ENCODE results near the gene CDK15.

CDK15 gene

DNA sequence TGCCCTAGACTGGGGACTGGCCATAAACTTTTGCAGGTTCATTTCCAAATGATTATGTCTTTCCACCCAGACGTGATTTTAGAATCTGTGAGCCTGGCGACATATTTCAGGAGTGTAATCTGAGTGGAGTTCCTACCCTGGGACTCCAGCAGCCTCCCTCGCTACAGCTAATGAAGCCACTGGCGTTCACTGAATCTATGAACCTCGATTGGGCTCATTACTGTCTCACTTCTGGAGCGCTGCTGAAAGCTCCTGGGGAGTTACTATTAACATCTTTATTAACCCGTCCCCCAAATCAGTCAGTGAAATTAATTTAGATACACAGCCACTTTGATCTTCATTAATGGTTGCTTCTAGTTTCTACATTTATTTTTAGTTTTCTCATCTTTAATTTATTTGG lies 56.5 kb downstream of the CDK15 start:
- H3K9ac ChIP-seq (ENCODE audit: low read length): no peak overlapping the region
- TF ChIP-seq, protein P1, sequence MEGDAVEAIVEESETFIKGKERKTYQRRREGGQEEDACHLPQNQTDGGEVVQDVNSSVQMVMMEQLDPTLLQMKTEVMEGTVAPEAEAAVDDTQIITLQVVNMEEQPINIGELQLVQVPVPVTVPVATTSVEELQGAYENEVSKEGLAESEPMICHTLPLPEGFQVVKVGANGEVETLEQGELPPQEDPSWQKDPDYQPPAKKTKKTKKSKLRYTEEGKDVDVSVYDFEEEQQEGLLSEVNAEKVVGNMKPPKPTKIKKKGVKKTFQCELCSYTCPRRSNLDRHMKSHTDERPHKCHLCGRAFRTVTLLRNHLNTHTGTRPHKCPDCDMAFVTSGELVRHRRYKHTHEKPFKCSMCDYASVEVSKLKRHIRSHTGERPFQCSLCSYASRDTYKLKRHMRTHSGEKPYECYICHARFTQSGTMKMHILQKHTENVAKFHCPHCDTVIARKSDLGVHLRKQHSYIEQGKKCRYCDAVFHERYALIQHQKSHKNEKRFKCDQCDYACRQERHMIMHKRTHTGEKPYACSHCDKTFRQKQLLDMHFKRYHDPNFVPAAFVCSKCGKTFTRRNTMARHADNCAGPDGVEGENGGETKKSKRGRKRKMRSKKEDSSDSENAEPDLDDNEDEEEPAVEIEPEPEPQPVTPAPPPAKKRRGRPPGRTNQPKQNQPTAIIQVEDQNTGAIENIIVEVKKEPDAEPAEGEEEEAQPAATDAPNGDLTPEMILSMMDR (IDR thresholded peaks at IDR 0.05; ENCODE audit: insufficient read depth, low read length, poor library complexity, severe bottlenecking): no peak
- no peak for TF ChIP-seq EZH2phosphoT487 (conservative IDR thresholded peaks at IDR 0.05; ENCODE audit: low read length)
- H3K4me2 ChIP-seq (ENCODE audit: low read depth, low read length, poor library complexity, severe bottlenecking): no peak overlapping the region
- no peaks in the 10 kb centered on the region for H3F3A ChIP-seq (ENCODE audit: insufficient read depth)
- no peaks in the 10 kb centered on the region for H3K36me3 ChIP-seq (ENCODE audit: low read length)
- no peak overlapping the region for H2AFZ ChIP-seq (ENCODE audit: low read depth, low read length, severe bottlenecking)
- H3K27me3 ChIP-seq (ENCODE audit: low read length): no peaks in the 10 kb centered on the region
- H3K4me3 ChIP-seq (ENCODE audit: insufficient read depth, low read length, poor library complexity, severe bottlenecking): no peak overlapping the region
- no peaks in the 10 kb centered on the region for H4K20me1 ChIP-seq (ENCODE audit: low read depth, low read length)
- H3K9me2 ChIP-seq (replicated peaks; ENCODE audit: insufficient read depth, low read length): no peaks in the 10 kb centered on the region
- no peak overlapping the region for H3K27ac ChIP-seq (ENCODE audit: low read depth, low read length)
- H3K79me2 ChIP-seq (ENCODE audit: insufficient read depth, low read length): no peaks in the 10 kb centered on the region
- no peaks in the 10 kb centered on the region for H3K9me3 ChIP-seq (ENCODE audit: insufficient read depth, low read length)

DNA sequence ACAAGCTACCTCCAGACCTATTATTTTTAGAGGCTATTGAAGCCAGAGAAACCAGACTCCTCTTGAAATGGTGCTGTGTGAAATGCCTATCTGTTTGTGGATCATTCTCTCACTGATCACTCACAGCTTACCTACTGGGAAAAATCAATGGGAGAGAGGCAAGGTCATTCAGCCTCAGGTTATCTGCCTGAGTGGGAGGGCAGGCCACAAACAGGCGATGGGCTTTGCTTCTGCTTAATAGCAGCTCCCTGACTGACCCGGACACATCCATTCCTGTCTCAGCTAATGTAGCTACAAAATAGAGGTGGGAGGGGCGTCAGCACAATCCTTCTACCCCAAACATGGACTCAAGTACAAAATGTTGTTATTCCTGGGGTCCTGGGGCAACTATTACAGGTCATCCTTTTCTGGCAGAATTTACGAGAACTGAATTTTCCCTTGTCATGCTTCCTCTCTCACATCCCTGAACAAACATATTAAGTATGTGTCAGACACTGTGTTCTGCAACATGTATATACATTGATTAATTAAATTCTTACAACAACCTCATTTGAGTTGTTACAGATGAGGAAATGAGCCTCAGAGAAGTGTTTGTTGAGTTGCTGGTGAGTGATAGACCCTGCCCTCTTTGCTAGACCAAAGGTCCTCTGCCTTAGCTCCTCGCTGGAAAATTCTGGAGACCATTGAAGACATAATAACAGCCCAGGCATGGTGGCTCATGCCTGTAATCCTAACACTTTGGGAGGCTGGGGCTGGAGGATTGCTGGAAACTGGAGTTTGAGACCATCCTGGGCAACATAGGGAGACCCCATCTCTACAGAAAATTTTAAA lies 60.5 kb downstream of the CDK15 start:
- no peak overlapping the region for H3K4me2 ChIP-seq (ENCODE audit: low read depth, low read length, poor library complexity, severe bottlenecking)
- no peaks in the 10 kb centered on the region for H3K27me3 ChIP-seq (ENCODE audit: low read length)
- H3K36me3 ChIP-seq (ENCODE audit: low read length): no peaks in the 10 kb centered on the region
- H3K9me3 ChIP-seq (ENCODE audit: insufficient read depth, low read length): no peaks in the 10 kb centered on the region
- no peaks in the 10 kb centered on the region for H3F3A ChIP-seq (ENCODE audit: insufficient read depth)
- H3K79me2 ChIP-seq (ENCODE audit: insufficient read depth, low read length): no peaks in the 10 kb centered on the region
- no peak overlapping the region for H3K9ac ChIP-seq (ENCODE audit: low read length)
- H2AFZ ChIP-seq (ENCODE audit: low read depth, low read length, severe bottlenecking): no peak overlapping the region
- H3K9me2 ChIP-seq (replicated peaks; ENCODE audit: insufficient read depth, low read length): no peaks in the 10 kb centered on the region
- H3K4me3 ChIP-seq (ENCODE audit: insufficient read depth, low read length, poor library complexity, severe bottlenecking): no peak overlapping the region
- no peak overlapping the region for H3K27ac ChIP-seq (ENCODE audit: low read depth, low read length)
- no peaks in the 10 kb centered on the region for H4K20me1 ChIP-seq (ENCODE audit: low read depth, low read length)
- TF ChIP-seq EZH2phosphoT487 (conservative IDR thresholded peaks at IDR 0.05; ENCODE audit: low read length): no peak
- TF ChIP-seq, protein P1 (IDR thresholded peaks at IDR 0.05; ENCODE audit: insufficient read depth, low read length, poor library complexity, severe bottlenecking): no peak

DNA sequence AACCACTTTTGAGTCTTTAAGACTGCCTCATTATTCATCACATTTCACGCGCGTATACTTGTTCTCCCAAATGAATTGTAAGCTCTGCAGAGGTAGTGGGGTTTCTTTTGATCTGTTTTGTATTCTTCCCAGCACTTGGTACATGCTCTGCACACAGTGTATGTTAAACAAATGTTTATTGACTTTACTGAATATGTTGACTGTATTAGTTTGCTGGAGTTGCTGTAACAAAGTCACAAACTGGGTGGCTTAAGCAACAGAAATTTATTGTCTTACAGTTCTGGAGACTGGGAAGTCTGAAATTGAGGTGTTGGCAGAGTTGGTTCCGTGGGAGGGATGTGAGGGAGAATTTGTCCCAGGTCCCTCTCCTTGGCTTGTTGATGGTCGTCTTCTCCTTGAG lies 65.1 kb downstream of the CDK15 start:
- Histone ChIP-seq H3K4me2 (ENCODE audit: low read depth, low read length, poor library complexity, severe bottlenecking) (no peak overlapping the region), H3K9me2 (replicated peaks; ENCODE audit: insufficient read depth, low read length) (no peaks in the 10 kb centered on the region), H3K27me3 (ENCODE audit: low read length) (no peaks in the 10 kb centered on the region), H3K79me2 (ENCODE audit: insufficient read depth, low read length) (no peaks in the 10 kb centered on the region), H3K4me3 (ENCODE audit: insufficient read depth, low read length, poor library complexity, severe bottlenecking) (no peak overlapping the region), H3F3A (ENCODE audit: insufficient read depth) (no peaks in the 10 kb centered on the region), H3K36me3 (ENCODE audit: low read length) (no peaks in the 10 kb centered on the region), H3K9ac (ENCODE audit: low read length) (no peak overlapping the region), H3K27ac (ENCODE audit: low read depth, low read length) (no peak overlapping the region), H2AFZ (ENCODE audit: low read depth, low read length, severe bottlenecking) (no peak overlapping the region), H3K9me3 (ENCODE audit: insufficient read depth, low read length) (no peaks in the 10 kb centered on the region), H4K20me1 (ENCODE audit: low read depth, low read length) (no peaks in the 10 kb centered on the region)
- no peak for TF ChIP-seq EZH2phosphoT487 (conservative IDR thresholded peaks at IDR 0.05; ENCODE audit: low read length)
- TF ChIP-seq, protein P1 (IDR thresholded peaks at IDR 0.05; ENCODE audit: insufficient read depth, low read length, poor library complexity, severe bottlenecking): no peak

All from SU-DHL-6 (cell line).